ENCODE data around the gene RAB9A.

RAB9A gene

GRCh38 chrX:13752141-13752540, 63.2 kb downstream of the RAB9A start:
- no peak for DNase-seq

- DNase-seq: no peak
These were observed 63.7 kb downstream of the RAB9A start for GRCh38 chrX:13752646-13753045.

- DNase-seq: no peak
These were observed 65.8 kb downstream of the RAB9A start for GRCh38 chrX:13754765-13755164.

GRCh38 chrX:13755254-13755653, 66.3 kb downstream of the RAB9A start:
- no peak for DNase-seq

GRCh38 chrX:13756381-13756780, 67.5 kb downstream of the RAB9A start:
- no peak for DNase-seq

- no peak for DNase-seq
These were observed 70.3 kb downstream of the RAB9A start for GRCh38 chrX:13759152-13759718.

Data from eye (tissue), 1 donor.